PC-9 (cell line): ENCODE results near the gene KLHL35.

Source experiments
- EZH2 ChIP-seq: fragments of 200-600 bp; sonication (generic); IDR thresholded peaks from 2 replicates; pipeline ENCODE4 v1.8.0; 2017; ENCODE audit warnings: antibody characterized with exemption, low read depth
- TF ChIP-seq, protein P1 (sequence below): fragments of 200-600 bp; sonication (generic); conservative IDR thresholded peaks from 2 replicates; pipeline ENCODE4 v1.6.1; 2017; ENCODE audit warnings: mixed run types, antibody characterized with exemption, mild to moderate bottlenecking, moderate library complexity

DNA sequence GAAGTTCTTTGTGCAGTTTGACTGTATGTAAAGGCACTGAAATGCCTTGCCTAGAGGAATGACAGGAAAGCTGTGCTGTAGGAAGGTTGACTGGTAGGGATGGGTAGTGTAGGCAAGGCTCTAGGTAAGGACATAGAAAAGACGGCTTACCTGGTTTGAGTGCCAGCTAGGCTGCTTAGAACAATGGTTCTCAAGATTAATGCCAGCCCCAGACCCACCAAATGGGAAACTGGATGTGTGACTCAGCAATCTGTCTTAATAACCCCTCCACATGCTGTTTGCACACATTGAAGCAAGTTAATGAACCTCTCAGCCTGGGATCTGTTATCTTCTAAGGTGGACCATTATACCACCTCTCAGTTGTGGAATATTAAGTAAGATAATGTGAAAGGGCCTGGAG lies 30.0 kb downstream of the KLHL35 start:
- TF ChIP-seq, protein P1, sequence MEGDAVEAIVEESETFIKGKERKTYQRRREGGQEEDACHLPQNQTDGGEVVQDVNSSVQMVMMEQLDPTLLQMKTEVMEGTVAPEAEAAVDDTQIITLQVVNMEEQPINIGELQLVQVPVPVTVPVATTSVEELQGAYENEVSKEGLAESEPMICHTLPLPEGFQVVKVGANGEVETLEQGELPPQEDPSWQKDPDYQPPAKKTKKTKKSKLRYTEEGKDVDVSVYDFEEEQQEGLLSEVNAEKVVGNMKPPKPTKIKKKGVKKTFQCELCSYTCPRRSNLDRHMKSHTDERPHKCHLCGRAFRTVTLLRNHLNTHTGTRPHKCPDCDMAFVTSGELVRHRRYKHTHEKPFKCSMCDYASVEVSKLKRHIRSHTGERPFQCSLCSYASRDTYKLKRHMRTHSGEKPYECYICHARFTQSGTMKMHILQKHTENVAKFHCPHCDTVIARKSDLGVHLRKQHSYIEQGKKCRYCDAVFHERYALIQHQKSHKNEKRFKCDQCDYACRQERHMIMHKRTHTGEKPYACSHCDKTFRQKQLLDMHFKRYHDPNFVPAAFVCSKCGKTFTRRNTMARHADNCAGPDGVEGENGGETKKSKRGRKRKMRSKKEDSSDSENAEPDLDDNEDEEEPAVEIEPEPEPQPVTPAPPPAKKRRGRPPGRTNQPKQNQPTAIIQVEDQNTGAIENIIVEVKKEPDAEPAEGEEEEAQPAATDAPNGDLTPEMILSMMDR = no peak
- no peak for TF ChIP-seq EZH2
